WERI-Rb-1 (cell line): Measurements from ENCODE around the gene PSMD13.

Experiments used
- DNase-seq: peaks from one replicate; pipeline ENCODE4 v3.0.0-alpha.2; 2020
- H3K27ac ChIP-seq: fragments of 250-450 bp; sonication (Bioruptor Pico); 2 replicates; pipeline ENCODE4 v1.5.1; 2020; ENCODE audit warnings: mild to moderate bottlenecking, moderate library complexity
- H3K27me3 ChIP-seq: fragments of 250-450 bp; sonication (Bioruptor Pico); 2 replicates; pipeline ENCODE4 v1.5.1; 2021; ENCODE audit warnings: mild to moderate bottlenecking, low read depth, moderate library complexity; ENCODE audit not compliant: insufficient read depth, severe bottlenecking
- H3K36me3 ChIP-seq: fragments of 250-450 bp; sonication (Bioruptor Pico); 2 replicates; pipeline ENCODE4 v1.5.1; 2020; ENCODE audit warnings: mild to moderate bottlenecking, moderate library complexity
- H3K4me3 ChIP-seq: 2 replicates; pipeline ENCODE4 v1.5.1; 2011; ENCODE audit warnings: low read depth, mild to moderate bottlenecking, control low read depth, low read length
- H3K9me3 ChIP-seq: fragments of 250-450 bp; sonication (Bioruptor Pico); 2 replicates; pipeline ENCODE4 v1.5.1; 2021; ENCODE audit warnings: mild to moderate bottlenecking, moderate library complexity; ENCODE audit not compliant: severe bottlenecking
- CTCF ChIP-seq: IDR thresholded peaks from 2 replicates; pipeline ENCODE4 v1.5.1; 2011; ENCODE audit warnings: low read depth, mild to moderate bottlenecking, control low read depth, inconsistent platforms, low read length

PSMD13 gene

GRCh38 chr11:281486-282161 is 44.8 kb downstream of the PSMD13 start:
- Histone ChIP-seq H3K27me3 (peaks cover 33% of the 10 kb centered on the region), H3K4me3 (no peak overlapping the region), H3K9me3 (no peaks in the 10 kb centered on the region), H3K27ac (no peak overlapping the region), H3K36me3 (no peaks in the 10 kb centered on the region)
- no peak for TF ChIP-seq CTCF
- DNase-seq = no peak

- Histone ChIP-seq H3K27me3 (peaks cover 33% of the 10 kb centered on the region), H3K36me3 (no peaks in the 10 kb centered on the region), H3K27ac (no peak overlapping the region), H3K4me3 (no peak overlapping the region), H3K9me3 (no peaks in the 10 kb centered on the region)
- no peak for TF ChIP-seq CTCF
- no peak for DNase-seq
Measured at GRCh38 chr11:282171-282570, 45.4 kb downstream of the PSMD13 start.

GRCh38 chr11:282630-283360 is 46.0 kb downstream of the PSMD13 start:
- Histone ChIP-seq H3K36me3 (no peaks in the 10 kb centered on the region), H3K27me3 (peaks cover 33% of the 10 kb centered on the region), H3K27ac (no peak overlapping the region), H3K4me3 (no peak overlapping the region), H3K9me3 (no peaks in the 10 kb centered on the region)
- no peak for TF ChIP-seq CTCF
- DNase-seq = no peak

DNA sequence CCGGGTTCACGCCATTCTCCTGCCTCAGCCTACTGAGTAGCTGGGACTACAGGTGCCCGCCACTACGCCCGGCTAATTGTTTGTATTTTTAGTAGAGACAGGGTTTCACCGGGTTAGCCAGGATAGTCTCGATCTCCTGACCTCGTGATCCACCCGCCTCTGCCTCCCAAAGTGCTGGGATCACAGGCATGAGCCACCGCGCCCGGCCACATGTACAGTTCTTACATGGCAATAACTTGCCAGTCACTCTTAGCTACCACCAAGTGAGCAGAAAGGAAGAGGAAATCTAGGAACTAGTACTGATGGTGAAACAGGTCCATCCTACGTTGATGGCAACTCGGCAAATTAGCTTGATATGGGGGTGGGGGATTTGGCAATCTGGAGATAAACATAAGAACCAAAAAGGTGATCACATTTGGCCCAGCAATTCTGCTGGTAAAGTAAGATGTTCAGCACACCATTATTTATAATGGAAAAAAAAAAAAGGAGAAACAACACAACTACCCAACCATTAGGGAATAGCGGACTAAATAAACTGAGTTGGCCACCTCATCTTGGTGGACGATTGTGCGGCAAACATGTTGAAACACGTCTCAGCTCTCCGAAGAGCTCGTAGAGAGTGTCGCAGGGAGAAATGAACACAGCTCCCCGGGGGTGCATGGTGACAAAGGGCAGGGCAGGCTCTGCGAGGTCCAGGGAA is 46.8 kb downstream of the PSMD13 start:
- H3K9me3 ChIP-seq = no peaks in the 10 kb centered on the region
- peaks cover 33% of the 10 kb centered on the region for H3K27me3 ChIP-seq
- no peak overlapping the region for H3K4me3 ChIP-seq
- no peak for TF ChIP-seq CTCF
- DNase-seq = no peak
- no peaks in the 10 kb centered on the region for H3K36me3 ChIP-seq
- H3K27ac ChIP-seq = no peak overlapping the region

- no peak overlapping the region for H3K4me3 ChIP-seq
- peaks cover 31% of the 10 kb centered on the region for H3K27me3 ChIP-seq
- DNase-seq = no peak
Measured at GRCh38 chr11:284105-285020, 47.6 kb downstream of the PSMD13 start.

More at GRCh38 chr11:284105-285020, 47.6 kb downstream of the PSMD13 start:
- H3K27ac ChIP-seq = no peak overlapping the region
- no peak for TF ChIP-seq CTCF
- H3K9me3 ChIP-seq = no peaks in the 10 kb centered on the region
- no peaks in the 10 kb centered on the region for H3K36me3 ChIP-seq
